Esophagus muscularis mucosa (tissue), 4 donors: Measurements from ENCODE around the gene CD7.

Source experiments
- EP300 ChIP-seq: sonication (generic); formaldehyde crosslinking; IDR thresholded peaks from one replicate; pipeline ENCODE4 v1.6.1; 2017; ENCODE audit warnings: antibody characterized with exemption
- POLR2A ChIP-seq: fragments of 450-650 bp; IDR thresholded peaks from one replicate; pipeline ENCODE4 v1.6.1; 2017; ENCODE audit warnings: antibody characterized with exemption, moderate library complexity, mild to moderate bottlenecking, low read depth
- POLR2AphosphoS5 ChIP-seq, 2 donors: sonication (generic); formaldehyde crosslinking; IDR thresholded peaks; one replicate each; pipeline ENCODE4 v1.6.1; 2017; ENCODE audit warnings: antibody characterized with exemption in 2 of 2
- TF ChIP-seq, protein P1 (sequence below), 3 experiments: fragments of 200-600 bp in 2 of 3; fragments of 450-650 bp in 1 of 3; sonication (generic) in 2 of 3; IDR thresholded peaks; one replicate each; pipeline ENCODE4 v1.5.1; 2017 to 2019; ENCODE audit warnings: antibody characterized with exemption in 3 of 3, mild to moderate bottlenecking in 2 of 3, moderate library complexity in 1 of 3

DNA sequence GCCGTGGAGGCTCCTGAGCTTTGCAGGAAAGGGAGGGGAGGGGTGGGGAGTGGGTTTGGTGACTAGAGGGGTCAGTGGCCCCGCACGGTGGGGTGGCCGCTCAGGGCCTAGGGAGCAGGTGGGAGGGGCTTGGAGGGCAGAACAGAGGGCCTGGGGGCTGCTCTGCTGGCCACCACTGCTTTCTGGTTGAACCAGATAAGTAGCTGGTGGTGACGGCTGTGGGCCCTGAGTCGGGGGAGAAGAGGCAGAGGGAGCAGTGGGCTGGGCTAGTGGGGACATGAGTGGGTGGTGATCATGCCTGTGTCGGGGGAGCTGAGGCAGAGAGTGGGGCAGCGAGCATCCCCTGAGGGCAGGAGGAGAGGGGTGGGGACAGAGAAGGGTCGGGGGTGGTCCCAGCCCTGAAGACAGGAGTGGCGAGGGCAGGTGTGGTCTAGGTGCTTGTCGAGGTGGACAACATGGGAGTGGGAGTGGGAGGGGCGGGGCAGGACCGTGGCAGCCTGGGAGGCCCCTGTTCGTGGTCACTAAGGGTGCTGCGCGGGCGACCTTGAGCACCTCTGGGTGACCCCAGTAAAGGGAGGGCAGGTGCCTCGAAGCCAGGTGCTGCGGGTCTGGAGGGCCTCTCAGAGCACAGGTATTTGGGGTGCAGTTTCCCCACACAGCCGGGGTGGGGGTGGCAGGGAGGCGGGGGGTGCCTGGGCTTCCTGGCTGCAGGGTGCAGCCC is 6.3 kb upstream of the CD7 start:
- no peak for TF ChIP-seq POLR2AphosphoS5 (IDR thresholded peaks at IDR 0.05)
- TF ChIP-seq, protein P1, sequence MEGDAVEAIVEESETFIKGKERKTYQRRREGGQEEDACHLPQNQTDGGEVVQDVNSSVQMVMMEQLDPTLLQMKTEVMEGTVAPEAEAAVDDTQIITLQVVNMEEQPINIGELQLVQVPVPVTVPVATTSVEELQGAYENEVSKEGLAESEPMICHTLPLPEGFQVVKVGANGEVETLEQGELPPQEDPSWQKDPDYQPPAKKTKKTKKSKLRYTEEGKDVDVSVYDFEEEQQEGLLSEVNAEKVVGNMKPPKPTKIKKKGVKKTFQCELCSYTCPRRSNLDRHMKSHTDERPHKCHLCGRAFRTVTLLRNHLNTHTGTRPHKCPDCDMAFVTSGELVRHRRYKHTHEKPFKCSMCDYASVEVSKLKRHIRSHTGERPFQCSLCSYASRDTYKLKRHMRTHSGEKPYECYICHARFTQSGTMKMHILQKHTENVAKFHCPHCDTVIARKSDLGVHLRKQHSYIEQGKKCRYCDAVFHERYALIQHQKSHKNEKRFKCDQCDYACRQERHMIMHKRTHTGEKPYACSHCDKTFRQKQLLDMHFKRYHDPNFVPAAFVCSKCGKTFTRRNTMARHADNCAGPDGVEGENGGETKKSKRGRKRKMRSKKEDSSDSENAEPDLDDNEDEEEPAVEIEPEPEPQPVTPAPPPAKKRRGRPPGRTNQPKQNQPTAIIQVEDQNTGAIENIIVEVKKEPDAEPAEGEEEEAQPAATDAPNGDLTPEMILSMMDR (IDR thresholded peaks at IDR 0.05) = no peak
- no peak for TF ChIP-seq POLR2A
- TF ChIP-seq EP300 = no peak
